Hepatocyte (in vitro differentiated cells): ENCODE measurements around the gene R3HDM4. TPM values are rescaled to one million over a fixed set of nuclear protein-coding genes. Genes with fewer than 3 reads are reported as not detected.

Source experiments
- DNase-seq: peaks from one replicate; pipeline ENCODE4 v3.0.0-alpha.2; 2016; ENCODE audit warnings: low spot score
- H2AFZ ChIP-seq: fragments of 200-600 bp; sonication (generic); 2 replicates; pipeline ENCODE4 v1.6.0; 2016; ENCODE audit warnings: antibody characterized with exemption, mild to moderate bottlenecking
- H3K27ac ChIP-seq: fragments of 200-600 bp; sonication (generic); 2 replicates; pipeline ENCODE4 v1.5.1; 2016; ENCODE audit warnings: mild to moderate bottlenecking
- H3K27me3 ChIP-seq: fragments of 200-600 bp; sonication (generic); 2 replicates; pipeline ENCODE4 v1.6.1; 2016
- H3K36me3 ChIP-seq: fragments of 200-600 bp; sonication (generic); replicated peaks from 2 replicates; pipeline ENCODE4 v1.5.1; 2016; ENCODE audit warnings: low read depth; ENCODE audit not compliant: insufficient read depth
- H3K4me1 ChIP-seq: fragments of 200-600 bp; sonication (generic); 2 replicates; pipeline ENCODE4 v1.5.1; 2016; ENCODE audit warnings: mild to moderate bottlenecking, moderate library complexity; ENCODE audit not compliant: insufficient read depth
- H3K4me2 ChIP-seq: fragments of 200-600 bp; sonication (generic); 2 replicates; pipeline ENCODE4 v1.6.0; 2016
- H3K4me3 ChIP-seq: fragments of 200-600 bp; sonication (generic); 2 replicates; pipeline ENCODE4 v1.5.1; 2016; ENCODE audit warnings: mild to moderate bottlenecking
- H3K79me2 ChIP-seq: fragments of 200-600 bp; sonication (generic); 2 replicates; pipeline ENCODE4 v1.6.0; 2017; ENCODE audit warnings: mild to moderate bottlenecking
- H3K9me2 ChIP-seq: fragments of 200-600 bp; sonication (generic); replicated peaks from 2 replicates; pipeline ENCODE4 v1.6.0; 2017; ENCODE audit warnings: mild to moderate bottlenecking; ENCODE audit not compliant: insufficient read depth
- H3K9me3 ChIP-seq: fragments of 200-600 bp; sonication (generic); 2 replicates; pipeline ENCODE4 v1.5.1; 2016; ENCODE audit warnings: low read depth, mild to moderate bottlenecking
- H4K20me1 ChIP-seq: fragments of 200-600 bp; sonication (generic); 2 replicates; pipeline ENCODE4 v1.6.0; 2016; ENCODE audit warnings: mild to moderate bottlenecking; ENCODE audit not compliant: insufficient read depth, poor library complexity, severe bottlenecking
- EZH2 ChIP-seq: fragments of 200-600 bp; sonication (generic); IDR thresholded peaks from 2 replicates; pipeline ENCODE4 v1.6.1; 2016; ENCODE audit warnings: antibody characterized with exemption, mild to moderate bottlenecking, borderline replicate concordance
- EZH2phosphoT487 ChIP-seq: fragments of 200-600 bp; sonication (generic); IDR thresholded peaks from one replicate; pipeline ENCODE4 v1.6.1; 2018; ENCODE audit warnings: antibody characterized with exemption, mild to moderate bottlenecking, low read depth, moderate library complexity; ENCODE audit not compliant: unreplicated experiment, severe bottlenecking
- WGBS: methylation state at CpG from one replicate; pipeline ENCODE4 v1.1.6; 2016; ENCODE audit warnings: low lambda C conversion rate; ENCODE audit errors: missing lambda C conversion rate; 5-methylcytosine and 5-hydroxymethylcytosine counted together
- polyA plus RNA-seq: library from polyadenylated mRNA; unstranded; fragments of >200 nt; fragmentation: Nextera tagmentation; extraction: Ambion mirVana; gene quantifications from 2 replicates; pipeline ENCODE4 v1.2.1, GENCODE V29; 2016
- total RNA-seq: library from RNA; depleted of rRNA; stranded (reverse); fragments of >200 nt; gene quantifications from 2 replicates; pipeline ENCODE4 v1.2.3, GENCODE V29; 2014
- TF ChIP-seq, protein P1 (sequence below): fragments of 200-600 bp; sonication (generic); IDR thresholded peaks from 2 replicates; pipeline ENCODE4 v1.5.1; 2016; ENCODE audit warnings: antibody characterized with exemption, mild to moderate bottlenecking; ENCODE audit not compliant: poor library complexity

The R3HDM4 gene
- total and polyA plus RNA-seq, 2 experiments from 2014 or later = 44.1 to 86.6 TPM

- no peak overlapping the region for H3K27ac ChIP-seq
- WGBS = 92% methylated on average over 45 of the region's 54 CpGs
- no peak overlapping the region for H3K4me3 ChIP-seq
- no peak for DNase-seq
- peak overlapping the region; percentile 80 for H3K4me2 ChIP-seq
- no peaks in the 10 kb centered on the region for H3K9me3 ChIP-seq
- H4K20me1 ChIP-seq = no peaks in the 10 kb centered on the region
- H3K79me2 ChIP-seq = peaks cover 63% of the 10 kb centered on the region
- H3K36me3 ChIP-seq = no peaks in the 10 kb centered on the region
- no peaks in the 10 kb centered on the region for H3K27me3 ChIP-seq
- H2AFZ ChIP-seq = no peak overlapping the region
- no peaks in the 10 kb centered on the region for H3K9me2 ChIP-seq
- H3K4me1 ChIP-seq = peaks cover 8% of the 10 kb centered on the region
- TF ChIP-seq EZH2phosphoT487 = no peak
- TF ChIP-seq EZH2 = no peak
- TF ChIP-seq, protein P1, sequence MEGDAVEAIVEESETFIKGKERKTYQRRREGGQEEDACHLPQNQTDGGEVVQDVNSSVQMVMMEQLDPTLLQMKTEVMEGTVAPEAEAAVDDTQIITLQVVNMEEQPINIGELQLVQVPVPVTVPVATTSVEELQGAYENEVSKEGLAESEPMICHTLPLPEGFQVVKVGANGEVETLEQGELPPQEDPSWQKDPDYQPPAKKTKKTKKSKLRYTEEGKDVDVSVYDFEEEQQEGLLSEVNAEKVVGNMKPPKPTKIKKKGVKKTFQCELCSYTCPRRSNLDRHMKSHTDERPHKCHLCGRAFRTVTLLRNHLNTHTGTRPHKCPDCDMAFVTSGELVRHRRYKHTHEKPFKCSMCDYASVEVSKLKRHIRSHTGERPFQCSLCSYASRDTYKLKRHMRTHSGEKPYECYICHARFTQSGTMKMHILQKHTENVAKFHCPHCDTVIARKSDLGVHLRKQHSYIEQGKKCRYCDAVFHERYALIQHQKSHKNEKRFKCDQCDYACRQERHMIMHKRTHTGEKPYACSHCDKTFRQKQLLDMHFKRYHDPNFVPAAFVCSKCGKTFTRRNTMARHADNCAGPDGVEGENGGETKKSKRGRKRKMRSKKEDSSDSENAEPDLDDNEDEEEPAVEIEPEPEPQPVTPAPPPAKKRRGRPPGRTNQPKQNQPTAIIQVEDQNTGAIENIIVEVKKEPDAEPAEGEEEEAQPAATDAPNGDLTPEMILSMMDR = no peak
Observed at GRCh38 chr19:911197-912033, 1.6 kb downstream of the R3HDM4 start.

DNA sequence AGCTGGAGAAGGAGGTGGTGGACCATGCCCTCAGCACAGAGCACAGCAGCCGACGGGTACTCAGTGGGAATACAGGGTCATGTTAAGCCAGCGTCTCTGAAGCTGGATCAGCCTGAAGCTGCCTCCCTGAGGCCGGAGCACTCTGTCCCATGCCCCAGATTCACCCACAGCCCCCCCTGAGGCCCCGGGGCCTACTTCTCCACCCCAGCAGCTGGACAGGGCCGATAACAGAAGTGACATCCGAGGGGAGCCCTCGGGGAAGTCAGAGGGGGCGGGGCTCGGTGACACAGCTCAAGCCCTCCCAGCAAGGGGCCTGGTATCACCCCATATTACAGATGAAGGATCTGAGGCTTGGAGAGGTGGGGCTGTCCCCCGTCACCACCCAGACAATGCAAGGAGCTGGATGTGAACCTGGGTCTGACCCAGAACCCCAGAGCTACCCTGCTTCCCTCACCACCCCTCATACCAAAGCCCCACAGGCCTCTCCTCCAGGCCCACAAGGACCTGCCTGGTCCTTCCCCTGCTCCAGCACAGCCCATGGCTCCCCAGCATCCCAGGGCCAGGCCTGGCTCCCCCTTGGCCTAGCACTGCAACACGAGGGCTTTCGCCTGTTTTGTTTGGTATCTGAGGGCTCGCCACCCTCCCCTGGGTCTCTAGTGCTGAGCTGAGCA, 5.7 kb downstream of the R3HDM4 start:
- Histone ChIP-seq H3K27ac (no peak overlapping the region), H3K79me2 (peaks cover 75% of the 10 kb centered on the region), H3K27me3 (no peaks in the 10 kb centered on the region), H3K36me3 (no peaks in the 10 kb centered on the region), H3K4me3 (no peak overlapping the region), H2AFZ (no peak overlapping the region), H3K4me1 (peaks cover 3% of the 10 kb centered on the region), H3K9me2 (no peaks in the 10 kb centered on the region), H3K4me2 (no peak overlapping the region), H4K20me1 (peaks cover 20% of the 10 kb centered on the region), H3K9me3 (no peaks in the 10 kb centered on the region)
- TF ChIP-seq EZH2 = no peak
- TF ChIP-seq, protein P1 = no peak
- no peak for TF ChIP-seq EZH2phosphoT487
- WGBS = 85% methylated on average over 13 of the region's 14 CpGs
- DNase-seq = no peak

DNA sequence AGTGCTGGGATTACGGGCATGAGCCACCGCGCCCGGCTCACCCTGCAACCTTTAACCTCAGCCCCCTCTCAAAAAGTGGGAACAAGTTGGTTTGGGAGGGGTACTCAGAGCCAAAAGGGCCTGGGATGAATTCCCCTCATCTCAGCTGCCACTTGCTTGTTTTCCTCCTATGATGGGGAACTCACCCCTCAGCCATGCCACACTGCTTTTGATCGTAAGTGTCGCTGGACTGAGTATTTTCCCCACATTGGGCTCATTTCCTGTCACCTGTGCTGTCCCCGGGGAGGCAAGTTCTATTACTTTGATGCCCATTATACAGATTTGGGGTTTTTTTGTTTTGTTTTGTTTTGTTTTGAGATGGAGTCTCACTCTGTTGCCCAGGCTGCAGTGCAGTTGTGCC, 6.5 kb downstream of the R3HDM4 start:
- H3K27ac ChIP-seq = no peak overlapping the region
- H3K79me2 ChIP-seq = peaks cover 75% of the 10 kb centered on the region
- WGBS = 97% methylated on average over 7 of the region's 7 CpGs
- H3K36me3 ChIP-seq = no peaks in the 10 kb centered on the region
- H4K20me1 ChIP-seq = peaks cover 27% of the 10 kb centered on the region
- no peaks in the 10 kb centered on the region for H3K9me3 ChIP-seq
- H3K9me2 ChIP-seq = no peaks in the 10 kb centered on the region
- no peaks in the 10 kb centered on the region for H3K27me3 ChIP-seq
- no peak overlapping the region for H3K4me3 ChIP-seq
- H3K4me1 ChIP-seq = peaks cover 3% of the 10 kb centered on the region
- H2AFZ ChIP-seq = no peak overlapping the region
- no peak for DNase-seq
- TF ChIP-seq EZH2phosphoT487 (no peak), EZH2 (no peak)
- TF ChIP-seq, protein P1 = no peak
- no peak overlapping the region for H3K4me2 ChIP-seq
